GM10847 (cell line): Measurements from ENCODE around the gene CEP85L.

Source experiments
- POLR2A ChIP-seq: IDR thresholded peaks from 2 replicates; pipeline ENCODE4 v1.6.1; 2011; ENCODE audit not compliant: insufficient read length; ENCODE audit errors: extremely low read depth

The CEP85L gene

GRCh38 chr6:118668761-118669385 is 17.5 kb upstream of the CEP85L start:
- TF ChIP-seq POLR2A = no peak

- TF ChIP-seq POLR2A = no peak
Observed at GRCh38 chr6:118667988-118668387, 16.6 kb upstream of the CEP85L start.

- TF ChIP-seq POLR2A = no peak
Observed at GRCh38 chr6:118665011-118665410, 13.6 kb upstream of the CEP85L start.

GRCh38 chr6:118663993-118664985 is 12.9 kb upstream of the CEP85L start:
- no peak for TF ChIP-seq POLR2A

- TF ChIP-seq POLR2A = no peak
Observed at GRCh38 chr6:118661831-118662230, 10.4 kb upstream of the CEP85L start.

- TF ChIP-seq POLR2A = no peak
Observed at GRCh38 chr6:118660218-118660569, 8.8 kb upstream of the CEP85L start.

- no peak for TF ChIP-seq POLR2A
Observed at GRCh38 chr6:118659513-118660217, 8.3 kb upstream of the CEP85L start.

- no peak for TF ChIP-seq POLR2A
Observed at GRCh38 chr6:118656847-118657451, 5.6 kb upstream of the CEP85L start.

GRCh38 chr6:118652051-118652615 is 742 bp upstream of the CEP85L start:
- TF ChIP-seq POLR2A = no peak

GRCh38 chr6:118650582-118651281 is 659 bp downstream of the CEP85L start:
- no peak for TF ChIP-seq POLR2A

GRCh38 chr6:118649918-118650581 is 1.3 kb downstream of the CEP85L start:
- no peak for TF ChIP-seq POLR2A

GRCh38 chr6:118648866-118649554 is 2.4 kb downstream of the CEP85L start:
- no peak for TF ChIP-seq POLR2A

- TF ChIP-seq POLR2A = no peak
Observed at GRCh38 chr6:118646977-118647376, 4.4 kb downstream of the CEP85L start.

- no peak for TF ChIP-seq POLR2A
Observed at GRCh38 chr6:118645395-118645794, 6.0 kb downstream of the CEP85L start.

GRCh38 chr6:118644007-118644406 is 7.4 kb downstream of the CEP85L start:
- no peak for TF ChIP-seq POLR2A
